Measurements from ENCODE around the gene PPP1R14B.

Gene PPP1R14B

GRCh38 chr11:64246871-64247728, at the start of gene PPP1R14B:
PPP1R14B (minus strand) TSS chr11:64246943; CDS start chr11:64246673, 270 bp downstream.
- DNase-seq, result peak; percentile 94

GRCh38 chr11:64296236-64296635, 49.5 kb upstream of the PPP1R14B start:
- no peak for DNase-seq

GRCh38 chr11:64295760-64296159, 49.0 kb upstream of the PPP1R14B start:
- DNase-seq, result no peak

- DNase-seq, result no peak
Observed at GRCh38 chr11:64294774-64295173, 48.0 kb upstream of the PPP1R14B start.

- DNase-seq, result no peak
Observed at GRCh38 chr11:64292460-64293254, 45.9 kb upstream of the PPP1R14B start.

GRCh38 chr11:64291752-64292459, 45.2 kb upstream of the PPP1R14B start:
- no peak for DNase-seq

- DNase-seq, result no peak
Observed at GRCh38 chr11:64291262-64291751, 44.6 kb upstream of the PPP1R14B start, which contains the start of gene KCNK4. KCNK4 (plus strand) TSS chr11:64291302; CDS start chr11:64293019, 1,717 bp downstream.

GRCh38 chr11:64290352-64291261, 43.9 kb upstream of the PPP1R14B start:
- no peak for DNase-seq

- no peak for DNase-seq
Observed at GRCh38 chr11:64289002-64289564, 42.3 kb upstream of the PPP1R14B start.

GRCh38 chr11:64288353-64288750, 41.6 kb upstream of the PPP1R14B start:
- DNase-seq, result no peak

- DNase-seq, result no peak
Observed at GRCh38 chr11:64287676-64288352, 41.1 kb upstream of the PPP1R14B start.

GRCh38 chr11:64286801-64287159, 40.0 kb upstream of the PPP1R14B start:
- no peak for DNase-seq

- DNase-seq, result peak; percentile 74
Observed at GRCh38 chr11:64285885-64286800, 39.4 kb upstream of the PPP1R14B start.

- DNase-seq, result peak; percentile 89
Observed at GRCh38 chr11:64284962-64285884, 38.5 kb upstream of the PPP1R14B start, which contains the start of gene GPR137. GPR137 (plus strand) TSS chr11:64285848; CDS start chr11:64286525, 677 bp downstream.

GRCh38 chr11:64284048-64284961, 37.6 kb upstream of the PPP1R14B start, which contains the start of gene BAD:
BAD (minus strand) TSS chr11:64284665; CDS start chr11:64284368, 297 bp downstream.
- DNase-seq, result peak; percentile 98

GRCh38 chr11:64283092-64283491, 36.3 kb upstream of the PPP1R14B start:
- DNase-seq, result no peak

Measured in hematopoietic multipotent progenitor cell treated with erythropoietin and hydrocortisone succinate and interleukin-3 and kit ligand, for 6 days (in vitro differentiated cells).